Left lobe of liver (tissue), 2 donors: Measurements from ENCODE around the gene IRF2. TPM values are rescaled to one million over a fixed set of nuclear protein-coding genes. Genes with fewer than 3 reads are reported as not detected.

Source experiments
- ATAC-seq: fragments of 200-7000 bp; cut with Tn5 transposase; one replicate; pipeline ENCODE4 v1.9.1; 2020; ENCODE audit warnings: mild to moderate bottlenecking, moderate library complexity
- DNase-seq: peaks from one replicate; pipeline ENCODE4 v3.0.0-alpha.2; 2020; ENCODE audit warnings: low spot score
- total RNA-seq: library from RNA; stranded (reverse); gene quantifications from one replicate; pipeline ENCODE4 v1.2.1, GENCODE V29; 2021
- donor health status: DM: no; HTN: no; CAD: no; lungs with moderate emphysema.
- donor health status: DM: no; HTN: yes; CAD: no.

The IRF2 gene
- total RNA-seq = 30.5 TPM

DNA sequence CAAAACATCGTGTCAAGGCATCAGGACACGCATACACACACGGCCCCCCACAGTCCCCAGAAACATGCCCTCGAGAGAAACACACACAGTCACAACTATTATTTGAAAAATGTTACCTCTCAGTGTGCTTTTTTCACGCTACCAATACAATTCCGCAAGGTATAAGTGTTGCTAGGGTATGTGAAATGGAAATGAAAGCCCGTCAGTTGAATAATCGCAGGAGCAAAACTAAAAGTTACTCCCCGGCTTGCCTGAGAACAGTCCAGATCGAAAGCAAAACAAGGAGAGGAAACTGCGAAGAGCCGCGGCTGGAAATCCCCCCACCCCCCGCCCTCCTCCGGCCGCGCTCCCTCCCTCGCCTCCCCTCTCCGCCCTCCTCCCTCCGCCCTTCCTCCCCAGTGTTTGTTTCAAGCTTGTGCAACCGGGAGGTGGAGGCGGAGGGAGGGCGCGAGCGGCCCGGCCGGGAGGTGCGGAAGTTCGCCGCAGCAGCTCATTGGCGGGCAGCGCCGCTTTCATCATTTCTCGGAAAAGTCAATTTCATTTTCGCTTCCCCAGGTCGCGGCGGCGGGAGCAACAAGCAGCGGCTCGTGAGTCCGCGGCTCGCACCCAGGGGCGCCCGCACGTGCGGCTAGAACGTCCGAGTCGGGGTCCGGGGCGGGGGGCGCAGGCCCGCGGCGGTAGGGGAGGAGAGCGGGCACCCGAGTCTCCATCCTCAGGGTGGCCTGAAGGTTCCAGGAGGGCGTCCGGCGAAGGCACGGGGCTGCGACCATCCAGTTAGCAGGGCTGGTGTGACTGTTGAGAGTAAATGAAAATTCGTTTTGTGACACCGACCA is at the start of gene IRF2:
TSS of gene IRF2 (minus strand) at position 288 of the 833 bp plus-strand sequence. CDS start 45,486 bp downstream, outside the sequence.
- DNase-seq (peak; percentile 98), ATAC-seq (peak; percentile 68)

DNA sequence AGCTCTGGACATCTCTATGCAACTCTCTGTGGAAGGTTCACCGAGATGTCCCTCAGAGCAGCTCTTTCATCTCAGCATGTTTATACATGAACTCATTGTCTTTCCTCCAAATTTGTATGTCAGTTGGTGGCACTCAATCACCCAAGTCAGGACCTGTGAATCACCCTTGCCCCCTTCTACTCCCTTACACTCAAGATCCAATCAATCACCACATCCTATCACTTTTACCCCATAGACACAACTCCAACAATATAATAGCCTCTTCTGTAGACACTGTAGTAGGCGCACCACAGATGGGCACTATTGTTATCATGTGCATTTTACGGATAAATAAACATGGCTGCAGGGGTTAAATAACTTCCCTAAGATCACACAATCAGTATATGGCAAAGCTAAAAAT is 41.3 kb upstream of the IRF2 start:
- DNase-seq = no peak
- no peak for ATAC-seq

DNA sequence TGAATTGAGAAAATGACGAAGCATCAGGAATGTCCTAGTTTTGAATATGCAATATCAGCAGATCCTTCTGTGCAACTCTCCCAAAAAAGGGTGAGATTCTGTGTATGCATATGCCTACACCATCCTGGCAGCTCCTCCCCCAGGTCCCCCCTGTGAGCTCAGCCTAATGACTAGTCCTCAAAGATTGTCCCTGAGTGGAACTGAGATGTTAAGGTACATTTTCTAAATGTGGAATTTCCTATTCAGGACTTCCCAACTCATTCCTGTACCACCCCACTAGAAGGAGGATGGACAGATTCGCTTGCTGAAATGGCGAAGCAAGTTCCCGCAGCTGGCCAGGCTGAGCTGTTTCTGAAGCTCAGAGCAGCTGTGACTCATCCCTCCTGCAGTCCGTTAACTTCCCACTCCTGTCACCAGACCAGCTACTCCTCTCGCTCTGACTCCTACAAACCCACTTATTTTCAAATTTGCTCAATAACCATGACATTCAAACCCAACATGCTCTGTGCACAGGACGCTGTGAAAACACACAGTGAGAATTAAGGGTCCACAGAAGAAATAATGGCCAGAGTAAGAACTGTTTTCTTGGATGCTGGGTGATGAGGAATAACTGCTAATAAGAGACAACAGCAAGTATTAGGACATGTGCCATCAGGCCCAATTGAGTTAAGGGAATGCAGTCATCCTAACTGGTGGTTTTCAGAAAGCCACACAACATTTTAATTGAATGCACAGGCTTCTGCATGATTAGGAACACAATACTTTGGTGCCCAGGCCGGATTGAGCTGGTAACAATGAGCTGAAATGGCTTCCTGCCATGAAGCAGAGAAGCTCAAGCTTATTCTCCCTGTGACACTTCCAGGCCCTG is 40.0 kb upstream of the IRF2 start:
- ATAC-seq (peak; percentile 47), DNase-seq (no peak)

DNA sequence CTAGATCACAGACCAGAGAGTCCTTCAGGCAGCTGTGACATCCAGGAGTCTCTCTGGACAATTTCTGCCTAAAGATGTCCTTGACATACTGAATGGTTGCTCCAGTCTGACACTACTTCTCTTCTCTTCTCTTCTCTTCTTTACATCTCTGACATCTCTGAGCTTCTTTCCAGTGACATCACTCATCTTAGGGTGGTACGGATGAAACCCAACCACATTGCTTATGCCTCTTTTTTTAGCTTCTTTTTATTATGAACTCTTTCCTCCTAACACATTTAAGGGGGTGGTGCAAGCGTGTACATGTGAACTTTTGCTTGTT is 39.4 kb upstream of the IRF2 start:
- ATAC-seq (no peak), DNase-seq (no peak)

DNA sequence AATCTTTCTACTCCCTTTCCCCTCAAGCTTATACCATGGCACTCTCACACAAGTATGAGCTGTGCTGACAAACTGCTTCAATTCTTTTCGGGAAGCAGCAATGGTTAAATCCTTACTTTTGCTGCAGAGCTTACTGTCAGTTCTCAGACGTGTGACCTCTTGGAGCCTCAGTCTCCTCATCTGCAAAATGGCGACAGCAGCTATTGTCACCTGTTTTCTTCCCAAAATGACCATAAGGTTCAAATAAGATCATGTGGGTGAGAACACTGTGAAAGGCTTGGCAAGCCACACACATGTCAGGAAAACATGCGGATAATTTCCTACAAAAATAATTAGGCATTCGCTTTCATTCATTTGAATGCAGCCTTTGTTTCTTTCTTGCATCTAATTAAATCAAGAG is 36.8 kb upstream of the IRF2 start:
- ATAC-seq = no peak
- DNase-seq = no peak

DNA sequence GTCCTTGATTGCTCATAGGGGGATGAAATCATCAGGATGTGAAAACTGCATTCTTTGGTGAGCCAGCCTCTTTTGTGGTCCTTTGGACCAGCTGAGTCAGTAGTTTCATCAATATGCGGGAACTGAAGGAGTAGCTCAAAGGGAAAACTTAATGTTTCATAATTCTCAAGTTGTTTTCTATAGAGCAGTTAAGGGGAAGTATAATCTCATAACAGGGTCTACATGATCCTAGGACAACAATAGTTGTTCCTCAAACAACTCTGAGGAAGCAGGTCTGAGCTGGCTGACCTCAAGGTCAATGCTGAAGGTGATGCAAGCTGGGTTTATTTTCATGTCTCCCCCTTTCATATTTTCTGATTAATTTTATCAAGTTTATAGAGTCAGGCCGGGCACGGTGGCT is 36.1 kb upstream of the IRF2 start:
- DNase-seq (no peak), ATAC-seq (no peak)

DNA sequence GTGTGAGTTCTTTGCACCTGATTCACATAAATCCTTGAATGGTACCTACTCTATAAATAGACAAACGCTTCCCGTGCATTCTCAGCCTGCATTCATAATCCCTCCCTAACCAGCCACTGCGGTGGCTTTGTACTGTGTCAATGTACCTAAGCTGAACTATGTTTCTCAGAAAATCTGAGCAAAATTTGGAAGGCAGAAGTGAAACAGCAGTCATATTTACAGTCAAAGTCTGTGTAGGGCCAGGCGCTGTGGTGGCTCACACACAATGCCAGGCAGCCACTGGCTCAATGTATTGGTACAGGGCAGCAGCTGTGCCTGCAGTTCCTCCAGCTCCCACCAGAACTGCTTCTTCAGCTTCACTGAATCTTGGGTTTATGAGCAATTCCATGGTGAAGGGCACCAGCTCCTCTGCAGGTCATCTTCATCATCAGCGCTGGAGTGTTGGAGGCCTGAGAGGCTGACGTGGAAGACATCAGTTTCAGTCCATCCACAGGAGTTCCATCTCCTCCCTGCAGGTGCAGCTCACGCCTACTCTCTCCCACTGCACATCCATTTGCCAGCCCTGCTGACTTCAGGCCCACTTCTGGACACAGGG is 32.3 kb upstream of the IRF2 start:
- ATAC-seq (no peak), DNase-seq (no peak)

DNA sequence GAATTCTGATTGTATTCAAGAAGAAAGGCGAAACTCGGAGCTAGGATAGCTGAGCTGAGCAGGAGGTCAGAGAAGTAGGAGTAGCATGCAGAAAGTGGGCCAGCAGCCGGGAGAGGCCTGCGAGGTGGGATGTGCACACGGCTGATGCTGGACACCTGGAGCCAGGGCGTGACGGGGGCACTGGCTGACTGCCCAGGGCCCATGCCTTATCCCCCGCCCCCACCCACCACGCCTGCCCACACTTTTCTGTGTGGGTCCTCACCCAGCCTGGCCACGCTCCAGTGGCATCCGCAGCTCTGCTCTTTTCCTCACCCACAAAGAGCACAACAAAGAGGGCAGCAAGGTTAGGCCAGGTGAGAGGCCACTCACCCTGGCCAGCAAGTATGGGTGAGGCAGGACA is 30.0 kb upstream of the IRF2 start:
- no peak for ATAC-seq
- DNase-seq = no peak

DNA sequence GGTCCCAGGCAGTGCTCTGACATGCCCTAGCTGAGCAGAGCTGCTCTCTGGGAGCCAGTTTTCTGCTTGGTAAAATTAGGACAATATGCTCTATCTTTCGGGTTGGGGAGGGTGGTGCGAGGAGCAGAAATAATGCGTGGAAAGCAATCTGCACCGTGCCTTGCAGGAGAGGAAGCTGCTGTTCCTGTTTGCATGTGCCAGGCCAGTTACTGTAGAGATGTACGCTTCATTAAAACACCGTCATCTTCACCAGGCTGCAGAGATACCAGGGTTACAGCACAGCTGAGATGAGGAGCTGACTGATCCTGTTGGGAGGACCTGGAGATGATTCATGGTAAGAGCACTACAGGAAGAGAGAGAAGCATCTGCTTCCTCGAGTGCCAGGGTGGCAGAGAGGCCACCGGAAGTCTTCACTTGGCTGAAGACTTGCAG is 29.5 kb upstream of the IRF2 start:
- no peak for DNase-seq
- ATAC-seq = no peak

DNA sequence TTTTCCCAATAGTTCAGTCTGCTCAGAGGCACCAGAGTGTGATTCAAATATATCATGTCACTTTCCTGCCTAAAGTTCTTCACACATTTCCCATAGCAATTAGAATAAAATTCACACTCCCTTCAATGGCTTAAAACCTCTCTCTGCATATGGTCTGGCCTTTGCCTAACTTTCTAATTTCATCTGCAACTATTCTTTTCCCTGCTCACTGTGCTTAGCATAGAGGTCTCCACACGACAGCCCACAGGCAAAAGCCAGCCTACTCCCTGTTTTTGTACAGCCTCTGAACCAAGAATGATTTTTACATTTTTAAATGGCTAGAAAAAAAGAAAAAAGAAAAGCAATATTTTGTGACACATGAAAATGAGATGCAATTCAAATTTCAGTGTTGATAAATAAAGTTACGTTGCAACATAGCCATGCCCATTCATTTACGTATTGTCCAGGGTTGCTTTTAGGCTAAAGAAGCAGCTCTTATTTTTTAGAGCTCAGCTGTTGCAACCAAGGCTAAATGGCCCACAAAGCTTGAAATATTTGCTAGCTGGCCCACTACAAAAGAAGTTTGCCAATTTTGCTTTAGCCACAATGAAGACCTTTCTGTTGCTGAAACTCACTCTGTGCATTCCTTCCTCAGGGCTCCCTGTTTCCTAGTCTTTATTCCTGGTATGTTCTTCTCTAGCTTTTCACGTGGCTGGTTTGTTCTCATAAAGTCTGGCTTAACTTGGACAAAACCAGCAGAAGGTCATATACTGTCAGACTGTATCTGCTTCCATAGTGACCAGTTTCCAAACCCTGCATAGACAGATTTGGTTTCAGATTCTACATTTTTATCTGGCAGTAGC is 26.6 kb upstream of the IRF2 start:
- ATAC-seq (no peak), DNase-seq (no peak)

DNA sequence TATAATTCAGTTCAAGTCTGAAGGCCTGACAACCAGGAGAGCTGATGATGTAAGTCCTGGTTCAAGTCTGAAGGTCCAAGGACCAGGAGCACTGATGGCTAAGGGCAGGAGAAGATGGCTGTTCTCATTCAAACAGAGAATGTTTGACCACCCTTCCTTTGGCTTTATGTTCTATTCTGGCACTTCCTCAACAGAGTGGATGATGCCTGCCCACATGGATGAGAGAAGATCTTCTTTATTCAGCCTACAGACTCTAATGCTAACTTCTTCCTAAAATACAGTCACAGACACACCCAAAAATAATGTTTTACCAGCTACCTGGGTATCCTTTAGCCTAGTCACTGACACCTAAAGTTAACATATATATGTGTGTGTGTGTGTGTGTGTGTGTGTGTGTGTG is 25.6 kb upstream of the IRF2 start:
- no peak for DNase-seq
- ATAC-seq = no peak

DNA sequence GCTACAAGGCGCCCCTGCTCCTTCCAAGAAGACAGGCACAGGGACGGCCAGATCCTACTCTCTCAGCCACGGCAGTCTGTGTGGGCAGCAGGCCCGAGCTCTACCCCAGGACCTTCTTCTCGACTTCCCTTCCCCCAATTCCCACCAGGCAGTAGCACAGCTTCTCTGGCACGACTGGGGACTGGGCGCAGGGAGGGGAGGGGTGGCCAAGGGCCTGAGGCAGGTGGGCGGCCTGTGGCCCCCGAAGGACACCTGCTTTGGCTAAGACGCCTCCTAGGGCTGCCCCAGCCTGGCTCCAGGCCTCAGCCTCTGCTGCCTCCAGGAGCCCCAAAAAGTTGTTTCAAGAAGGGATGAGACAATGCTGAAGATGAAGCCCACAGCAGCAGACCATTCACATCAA is 24.2 kb upstream of the IRF2 start:
- ATAC-seq (no peak), DNase-seq (no peak)

DNA sequence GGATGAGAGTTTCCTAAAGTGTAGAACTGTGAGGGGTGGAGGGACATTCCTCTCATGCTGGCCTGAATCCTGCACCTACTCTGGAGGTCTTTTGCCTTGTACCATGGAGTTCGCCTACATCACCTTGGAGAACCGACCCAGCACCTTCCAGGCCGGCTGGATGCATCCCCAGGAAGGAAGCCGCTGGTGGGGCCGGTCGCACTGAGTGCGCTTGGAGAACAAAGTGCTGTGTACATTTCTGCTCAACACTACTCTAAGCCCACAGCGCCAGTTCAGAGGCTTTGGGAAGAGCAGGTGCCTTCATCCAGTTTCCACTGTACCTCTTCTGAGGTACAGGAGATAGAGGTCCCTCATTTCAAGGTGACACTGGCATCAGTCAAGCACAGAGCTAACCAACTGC is 15.4 kb upstream of the IRF2 start:
- ATAC-seq (no peak), DNase-seq (no peak)

DNA sequence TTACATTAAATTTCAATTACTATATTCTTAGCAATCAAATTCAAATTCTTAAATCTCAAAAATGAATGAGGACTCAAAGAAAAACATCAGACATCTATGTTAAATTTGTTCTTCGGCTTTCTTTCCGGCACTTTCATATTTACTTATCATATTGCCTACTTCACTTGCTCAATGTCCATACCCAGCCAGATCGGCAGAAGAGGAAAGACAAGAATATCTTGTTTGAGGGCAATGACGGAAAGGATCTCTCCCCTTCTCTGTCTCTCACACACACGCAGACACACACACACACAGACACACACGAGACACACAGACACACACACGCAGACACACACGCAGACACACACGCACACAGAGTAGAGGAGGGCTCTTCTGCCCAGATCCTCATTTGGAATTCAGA is 13.2 kb upstream of the IRF2 start:
- DNase-seq (no peak), ATAC-seq (no peak)

DNA sequence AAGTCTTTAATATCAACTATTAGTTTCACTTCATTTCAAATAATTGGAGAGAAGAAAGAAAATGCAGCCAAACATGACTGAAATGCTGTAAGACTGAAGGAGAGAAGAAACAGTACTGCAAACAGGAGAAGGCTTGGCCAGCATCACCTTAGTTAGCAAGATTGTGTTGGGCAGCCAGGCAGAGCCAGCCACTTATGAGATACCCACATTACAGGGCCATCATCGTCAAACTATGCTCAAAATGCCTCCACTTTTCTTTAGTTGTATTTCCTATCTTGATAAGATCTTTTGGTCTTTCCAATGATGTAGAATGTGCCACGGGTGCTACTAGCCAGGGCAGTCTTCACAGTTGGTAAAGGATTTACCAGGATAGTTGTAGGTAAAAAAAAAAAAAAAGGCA is 10.9 kb upstream of the IRF2 start:
- no peak for ATAC-seq

DNA sequence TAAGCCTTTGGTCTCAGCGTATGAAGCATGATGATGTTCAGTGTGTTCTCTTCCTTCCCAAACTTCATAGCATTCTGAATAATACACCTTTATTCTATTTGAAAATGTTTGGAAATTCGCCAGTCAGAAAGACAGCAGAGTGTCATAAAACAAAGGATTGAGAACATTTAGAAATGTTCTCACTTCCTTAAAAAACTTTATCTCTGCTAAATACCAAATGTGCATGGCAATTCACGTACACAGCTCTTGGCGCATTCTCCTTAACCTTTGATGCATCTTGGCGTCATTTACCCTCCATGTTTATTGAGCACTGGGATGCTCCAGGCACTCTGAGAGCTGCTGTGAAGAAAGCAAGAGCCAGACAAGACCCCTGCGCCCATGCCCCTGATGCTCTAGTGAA is 7.2 kb upstream of the IRF2 start:
- DNase-seq (no peak), ATAC-seq (no peak)

More for the DNA sequence above, 10.9 kb upstream of the IRF2 start:
- no peak for DNase-seq

DNA sequence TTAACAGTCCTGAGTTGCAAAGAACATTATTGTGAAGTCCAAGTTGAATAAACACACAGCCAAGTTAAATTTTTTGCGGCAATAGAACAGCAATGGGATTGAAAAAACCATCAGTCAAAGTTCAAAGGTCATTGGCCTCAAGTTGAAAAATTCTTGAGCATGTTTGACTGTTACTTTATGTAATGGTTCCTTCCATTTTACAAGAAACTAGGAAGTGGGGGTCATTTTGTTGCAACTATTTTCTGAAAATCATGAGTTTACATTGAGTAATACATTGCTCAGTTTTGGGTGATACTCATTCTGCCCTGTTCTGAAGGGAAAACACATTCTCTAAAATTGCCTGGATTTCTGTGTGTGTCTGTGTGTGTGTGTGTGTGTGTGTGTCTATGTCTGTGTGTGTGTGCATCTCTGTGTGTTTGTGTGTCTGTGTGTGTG is 5.2 kb upstream of the IRF2 start:
- peak; percentile 7 for ATAC-seq
- no peak for DNase-seq

DNA sequence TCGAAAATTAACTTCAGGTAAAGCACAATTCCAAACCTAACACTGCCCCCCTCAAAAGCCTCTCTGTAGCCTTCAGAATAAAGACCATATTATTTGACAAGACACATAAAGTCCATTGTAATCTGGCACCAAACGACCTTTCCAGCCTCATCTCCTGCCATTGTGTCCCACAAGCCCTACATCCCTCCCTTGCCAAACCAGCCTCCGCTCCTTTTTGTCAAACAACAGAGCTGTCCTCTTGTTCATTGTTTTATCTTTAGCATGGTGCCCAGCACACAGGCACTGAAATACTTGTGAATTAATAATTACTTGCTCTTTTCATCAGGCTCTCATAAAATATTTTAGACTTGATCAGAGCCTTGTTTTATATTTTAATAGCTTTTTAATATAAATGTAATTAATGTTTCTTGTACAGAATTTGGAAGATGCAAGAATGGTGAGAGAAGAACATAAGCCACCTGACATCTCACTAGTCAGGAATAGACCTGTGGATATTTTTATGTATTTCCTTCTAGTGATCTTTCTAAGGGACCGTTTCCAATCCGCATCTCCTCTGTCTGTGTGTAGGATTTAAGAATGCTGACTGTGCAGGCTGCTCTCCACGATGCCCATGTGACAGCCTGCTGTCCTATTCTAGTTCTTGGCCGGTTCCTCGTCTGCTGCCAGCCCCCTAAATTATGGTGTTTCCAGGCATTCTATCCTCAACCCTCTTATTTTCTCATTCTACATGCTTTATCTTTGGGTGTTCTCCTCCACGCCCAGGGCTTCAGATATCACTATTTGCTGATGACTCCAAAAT is 3.0 kb upstream of the IRF2 start:
- ATAC-seq (no peak), DNase-seq (no peak)

DNA sequence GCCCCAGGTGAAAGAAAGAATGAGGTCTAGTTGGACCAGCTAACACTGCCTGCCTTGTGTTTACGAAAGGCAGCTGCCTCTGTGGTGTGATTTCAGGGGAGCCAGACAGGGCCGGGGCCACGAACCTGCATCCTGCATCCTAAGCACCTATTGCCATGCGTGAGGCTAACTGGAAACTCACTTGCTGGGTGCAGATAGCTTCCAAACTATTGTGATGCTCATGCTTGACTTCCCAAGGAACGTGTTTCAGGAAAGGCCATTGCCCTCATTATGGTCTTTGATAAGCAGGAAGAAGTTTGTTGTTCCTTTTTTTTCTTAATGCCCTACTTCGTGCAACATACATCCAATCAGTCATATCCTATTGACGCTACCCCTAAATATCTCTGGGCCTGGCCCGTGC is 2.3 kb upstream of the IRF2 start:
- ATAC-seq (no peak), DNase-seq (no peak)

DNA sequence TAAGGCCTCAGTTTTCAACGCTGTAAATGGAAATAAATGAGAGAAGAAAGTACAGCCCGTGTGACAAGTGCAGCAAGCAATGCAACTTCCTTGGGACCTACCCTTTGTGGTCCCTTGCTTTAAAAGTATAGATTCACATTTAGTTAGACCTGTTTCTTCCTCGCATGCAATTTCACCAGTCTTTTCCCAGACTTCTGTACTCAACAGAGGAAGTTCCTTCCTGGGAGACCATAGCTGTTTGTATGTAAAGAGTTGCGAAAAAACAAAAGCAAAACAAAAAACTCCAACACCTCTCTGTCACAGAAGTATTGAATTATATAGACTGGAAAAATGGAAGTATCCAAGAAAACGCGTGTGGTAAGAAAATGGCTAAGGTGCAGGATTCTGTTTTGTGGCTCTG is 1.1 kb upstream of the IRF2 start:
- no peak for DNase-seq
- ATAC-seq = no peak
